Memory B cell (primary cell): ENCODE data around the gene MRAP.
"Not testable (repeated sequence)": the region's sequence is repeated elsewhere in the genome, so short reads cannot be mapped to it uniquely, and the experiment has no call there.

Source experiments
- ATAC-seq: fragments of 150-1000 bp; cut with Tn5 transposase; 2 replicates; pipeline ENCODE4 v1.10.0; 2021; ENCODE audit warnings: low read depth, mild to moderate bottlenecking, moderate library complexity
- DNase-seq, 2 donors: peaks; one replicate each; pipeline ENCODE4 v3.0.0; 2022; ENCODE audit warnings: low spot score in 2 of 2
- H3K27ac Mint-ChIP-seq: one replicate; pipeline ENCODE4 v1.8.0; 2022; ENCODE audit warnings: mild to moderate bottlenecking, moderate library complexity, mixed read lengths
- H3K27me3 Mint-ChIP-seq: one replicate; pipeline ENCODE4 v1.8.0; 2022; ENCODE audit warnings: mixed read lengths
- H3K36me3 Mint-ChIP-seq: one replicate; pipeline ENCODE4 v1.8.0; 2022; ENCODE audit warnings: mild to moderate bottlenecking, mixed read lengths
- H3K4me1 Mint-ChIP-seq: one replicate; pipeline ENCODE4 v1.8.0; 2022; ENCODE audit warnings: mixed read lengths
- H3K4me3 Mint-ChIP-seq: one replicate; pipeline ENCODE4 v1.8.0; 2022; ENCODE audit warnings: mild to moderate bottlenecking, moderate library complexity, mixed read lengths
- H3K9me3 Mint-ChIP-seq: one replicate; pipeline ENCODE4 v1.8.0; 2022; ENCODE audit warnings: mixed read lengths

MRAP gene

GRCh38 chr21:32307706-32308105 is 9.1 kb downstream of the MRAP start:
- ATAC-seq (no peak), DNase-seq (no peak)
- H3K9me3 Mint-ChIP-seq: no peaks in the 10 kb centered on the region
- H3K27ac Mint-ChIP-seq: no peak overlapping the region
- H3K27me3 Mint-ChIP-seq: no peaks in the 10 kb centered on the region
- H3K4me3 Mint-ChIP-seq: no peak overlapping the region
- H3K36me3 Mint-ChIP-seq: peaks cover 18% of the 10 kb centered on the region
- no peaks in the 10 kb centered on the region for H3K4me1 Mint-ChIP-seq

- no peak overlapping the region for H3K4me3 Mint-ChIP-seq
- no peaks in the 10 kb centered on the region for H3K9me3 Mint-ChIP-seq
- H3K4me1 Mint-ChIP-seq: no peaks in the 10 kb centered on the region
- H3K27ac Mint-ChIP-seq: no peak overlapping the region
- peaks cover 24% of the 10 kb centered on the region for H3K36me3 Mint-ChIP-seq
- H3K27me3 Mint-ChIP-seq: no peaks in the 10 kb centered on the region
- ATAC-seq (no peak), DNase-seq (no peak)
Observed at GRCh38 chr21:32308696-32309095, 10.0 kb downstream of the MRAP start.

GRCh38 chr21:32309906-32310460 is 11.3 kb downstream of the MRAP start:
- Mint-ChIP-seq H3K4me1 (no peaks in the 10 kb centered on the region), H3K36me3 (peaks cover 27% of the 10 kb centered on the region), H3K27me3 (no peaks in the 10 kb centered on the region), H3K27ac (no peak overlapping the region), H3K9me3 (no peaks in the 10 kb centered on the region), H3K4me3 (no peak overlapping the region)
- DNase-seq: no peak
- no peak for ATAC-seq

DNA sequence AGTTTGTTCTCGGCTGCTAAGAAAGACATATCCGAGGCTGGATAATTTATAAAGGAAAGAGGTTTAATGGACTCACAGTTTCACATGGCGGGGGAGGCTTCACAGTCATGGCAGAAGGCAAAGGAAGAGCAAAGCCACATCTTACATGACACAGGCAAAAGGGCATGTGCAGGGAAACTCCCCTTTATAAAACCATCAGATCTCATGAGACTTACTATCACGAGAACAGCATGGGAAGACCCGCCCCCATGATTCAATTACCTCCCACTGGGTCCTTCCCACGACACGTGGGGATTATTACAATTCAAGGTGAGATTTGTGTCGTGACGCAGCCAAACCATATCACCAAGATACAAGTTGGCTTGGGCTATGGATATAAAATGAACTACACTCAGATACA is 12.3 kb downstream of the MRAP start:
- H3K27ac Mint-ChIP-seq, H3K27me3 Mint-ChIP-seq, H3K4me1 Mint-ChIP-seq, H3K9me3 Mint-ChIP-seq, DNase-seq, ATAC-seq, H3K4me3 Mint-ChIP-seq: not testable (repeated sequence)
- peaks cover 26% of the 10 kb centered on the region for H3K36me3 Mint-ChIP-seq

DNA sequence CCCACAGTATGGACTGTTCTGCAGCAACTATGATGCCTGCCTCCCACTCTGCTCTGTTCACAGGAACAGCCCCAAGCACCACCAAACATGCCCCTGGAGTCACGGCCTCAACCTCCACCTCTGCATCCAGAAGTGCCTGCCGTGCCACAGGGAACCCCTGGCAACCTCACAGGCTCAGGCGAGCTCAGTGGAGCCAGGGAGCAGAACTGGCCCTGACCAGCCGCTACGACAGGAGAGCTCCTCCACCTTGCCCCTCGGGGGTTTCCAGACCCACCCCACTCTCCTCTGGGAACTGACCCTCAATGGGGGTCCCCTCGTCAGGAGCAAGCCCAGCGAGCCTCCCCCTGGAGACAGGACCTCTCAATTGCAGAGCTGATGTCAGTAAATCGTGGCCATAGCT is 13.0 kb downstream of the MRAP start:
- Mint-ChIP-seq H3K27me3 (no peaks in the 10 kb centered on the region), H3K4me1 (no peaks in the 10 kb centered on the region), H3K27ac (no peak overlapping the region), H3K36me3 (peaks cover 20% of the 10 kb centered on the region), H3K9me3 (no peaks in the 10 kb centered on the region), H3K4me3 (no peak overlapping the region)
- ATAC-seq (no peak), DNase-seq (no peak)

DNA sequence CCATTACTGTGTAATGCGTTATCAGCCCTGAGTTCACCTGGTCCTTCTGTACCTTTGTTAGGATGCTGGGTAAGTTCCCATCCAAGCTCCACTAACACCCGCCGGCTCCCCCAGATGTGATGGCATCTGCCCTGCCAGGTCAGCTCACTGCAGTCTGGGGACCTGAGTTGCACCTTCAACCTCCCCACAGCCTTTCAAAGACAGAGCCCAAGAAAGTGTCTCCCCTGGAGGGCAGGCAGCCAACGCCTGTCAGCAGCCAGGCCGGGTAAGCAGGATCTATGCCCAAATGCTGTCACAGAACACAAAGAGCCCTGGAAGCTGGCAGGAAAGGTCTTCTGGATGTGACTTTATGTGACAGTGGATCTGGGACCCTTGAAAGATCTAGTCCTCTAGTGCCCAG is 13.7 kb downstream of the MRAP start:
- Mint-ChIP-seq H3K4me1 (no peaks in the 10 kb centered on the region), H3K9me3 (no peaks in the 10 kb centered on the region), H3K27me3 (no peaks in the 10 kb centered on the region), H3K4me3 (no peak overlapping the region), H3K36me3 (peaks cover 18% of the 10 kb centered on the region), H3K27ac (no peak overlapping the region)
- ATAC-seq: no peak
- DNase-seq: no peak

- ATAC-seq (no peak), DNase-seq (no peak)
- no peak overlapping the region for H3K4me3 Mint-ChIP-seq
- no peaks in the 10 kb centered on the region for H3K9me3 Mint-ChIP-seq
- H3K27ac Mint-ChIP-seq: no peak overlapping the region
- no peaks in the 10 kb centered on the region for H3K27me3 Mint-ChIP-seq
- no peaks in the 10 kb centered on the region for H3K4me1 Mint-ChIP-seq
- H3K36me3 Mint-ChIP-seq: peaks cover 22% of the 10 kb centered on the region
Observed at GRCh38 chr21:32312976-32313375, 14.3 kb downstream of the MRAP start.

DNA sequence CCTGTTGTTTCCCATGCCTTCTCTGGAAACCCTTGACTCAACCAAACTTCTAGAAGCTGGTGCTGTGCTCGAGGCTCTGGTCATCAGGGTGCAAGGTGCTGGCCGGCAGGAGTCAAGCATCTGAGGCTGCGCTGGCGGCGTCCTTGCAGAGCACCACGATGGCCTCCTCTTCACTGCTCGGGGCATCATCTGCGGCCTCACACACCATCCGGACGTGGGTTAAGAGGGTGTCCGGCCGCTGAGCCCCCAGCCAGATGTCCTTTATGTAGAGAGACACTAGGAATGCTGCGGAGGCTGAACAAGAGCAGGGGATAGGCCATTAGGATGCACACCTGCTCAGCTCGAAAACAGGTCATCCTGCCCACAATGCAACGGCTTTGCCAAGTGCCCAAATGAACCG is 16.2 kb downstream of the MRAP start:
- H3K4me1 Mint-ChIP-seq: no peaks in the 10 kb centered on the region
- no peak overlapping the region for H3K27ac Mint-ChIP-seq
- H3K36me3 Mint-ChIP-seq: peaks cover 25% of the 10 kb centered on the region
- H3K27me3 Mint-ChIP-seq: no peaks in the 10 kb centered on the region
- ATAC-seq: no peak
- no peak for DNase-seq
- H3K4me3 Mint-ChIP-seq: no peak overlapping the region
- no peaks in the 10 kb centered on the region for H3K9me3 Mint-ChIP-seq

DNA sequence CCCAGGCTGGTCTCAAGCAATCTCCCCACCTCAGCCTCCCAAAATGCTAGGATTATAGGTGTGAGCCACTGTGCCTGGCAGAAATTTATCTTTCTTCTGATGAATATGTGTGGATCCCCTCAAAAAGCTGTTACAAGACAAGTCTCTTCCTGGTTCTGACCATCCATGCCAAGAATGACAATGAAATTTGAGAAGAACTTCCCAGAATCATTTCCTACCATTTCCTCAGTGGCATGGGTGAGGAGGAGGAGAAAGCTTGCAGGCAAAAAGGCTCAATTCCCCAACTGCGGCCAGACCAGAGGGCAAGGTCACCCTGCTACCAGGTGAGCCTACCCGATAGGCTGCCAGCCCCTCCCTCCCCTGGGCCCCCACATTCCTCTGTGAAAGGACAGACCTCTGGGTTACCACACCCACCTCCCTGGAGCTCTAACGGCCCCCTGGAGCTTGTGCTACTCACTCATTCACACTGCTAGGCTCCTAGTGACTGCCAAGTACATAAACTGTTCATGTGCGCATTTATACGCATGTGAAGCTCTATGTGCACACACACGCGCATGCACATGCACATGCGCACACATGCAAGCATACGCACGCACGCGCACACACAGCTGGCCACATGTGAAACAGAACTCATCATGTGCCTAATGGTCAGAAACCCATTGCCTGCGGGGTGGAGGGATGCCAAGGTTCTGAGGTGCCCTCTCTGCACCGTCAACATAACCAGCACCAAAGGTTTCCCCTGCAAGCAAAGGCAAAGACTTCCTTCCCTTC is 17.0 kb downstream of the MRAP start:
- ATAC-seq (no peak), DNase-seq (no peak)
- Mint-ChIP-seq H3K4me3 (no peak overlapping the region), H3K9me3 (no peaks in the 10 kb centered on the region), H3K27me3 (no peaks in the 10 kb centered on the region), H3K27ac (no peak overlapping the region), H3K4me1 (no peaks in the 10 kb centered on the region), H3K36me3 (peaks cover 25% of the 10 kb centered on the region)

GRCh38 chr21:32316361-32317215 is 17.9 kb downstream of the MRAP start:
- no peaks in the 10 kb centered on the region for H3K4me1 Mint-ChIP-seq
- no peaks in the 10 kb centered on the region for H3K9me3 Mint-ChIP-seq
- no peak overlapping the region for H3K27ac Mint-ChIP-seq
- DNase-seq: no peak
- H3K36me3 Mint-ChIP-seq: peaks cover 28% of the 10 kb centered on the region
- H3K4me3 Mint-ChIP-seq: no peak overlapping the region
- no peak for ATAC-seq
- H3K27me3 Mint-ChIP-seq: no peaks in the 10 kb centered on the region

GRCh38 chr21:32317726-32318125 is 19.1 kb downstream of the MRAP start:
- Mint-ChIP-seq H3K27ac (no peak overlapping the region), H3K36me3 (peaks cover 31% of the 10 kb centered on the region), H3K4me3 (no peak overlapping the region), H3K9me3 (no peaks in the 10 kb centered on the region), H3K27me3 (no peaks in the 10 kb centered on the region), H3K4me1 (no peaks in the 10 kb centered on the region)
- no peak for DNase-seq
- no peak for ATAC-seq

DNA sequence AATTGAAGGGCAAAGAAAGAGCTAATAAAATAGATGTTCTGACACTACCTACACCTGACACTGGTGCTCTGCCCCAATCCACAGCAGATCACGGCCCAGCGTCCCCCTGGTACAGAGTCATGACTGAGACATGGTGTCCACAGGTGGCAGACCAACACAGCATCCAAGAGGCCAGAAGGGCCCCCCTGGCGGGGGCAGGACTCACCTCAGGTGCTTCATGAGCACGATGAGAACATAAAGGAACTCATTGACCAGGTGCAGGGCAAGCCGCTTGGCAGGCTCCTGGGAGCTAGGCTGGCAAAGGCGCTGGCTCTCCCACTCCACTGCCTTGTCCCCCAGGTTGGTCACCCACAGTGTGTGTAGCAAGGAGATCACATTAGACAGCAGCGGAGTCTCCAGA is 20.4 kb downstream of the MRAP start:
- peaks cover 30% of the 10 kb centered on the region for H3K36me3 Mint-ChIP-seq

GRCh38 chr21:32320059-32320458 is 21.4 kb downstream of the MRAP start:
- Mint-ChIP-seq H3K4me3 (no peak overlapping the region), H3K9me3 (no peaks in the 10 kb centered on the region), H3K36me3 (peaks cover 36% of the 10 kb centered on the region)

More for the DNA sequence above, 20.4 kb downstream of the MRAP start:
- Mint-ChIP-seq H3K9me3 (no peaks in the 10 kb centered on the region), H3K4me3 (no peak overlapping the region), H3K27ac (no peak overlapping the region), H3K27me3 (no peaks in the 10 kb centered on the region), H3K4me1 (no peaks in the 10 kb centered on the region)
- DNase-seq: no peak
- ATAC-seq: no peak

DNA sequence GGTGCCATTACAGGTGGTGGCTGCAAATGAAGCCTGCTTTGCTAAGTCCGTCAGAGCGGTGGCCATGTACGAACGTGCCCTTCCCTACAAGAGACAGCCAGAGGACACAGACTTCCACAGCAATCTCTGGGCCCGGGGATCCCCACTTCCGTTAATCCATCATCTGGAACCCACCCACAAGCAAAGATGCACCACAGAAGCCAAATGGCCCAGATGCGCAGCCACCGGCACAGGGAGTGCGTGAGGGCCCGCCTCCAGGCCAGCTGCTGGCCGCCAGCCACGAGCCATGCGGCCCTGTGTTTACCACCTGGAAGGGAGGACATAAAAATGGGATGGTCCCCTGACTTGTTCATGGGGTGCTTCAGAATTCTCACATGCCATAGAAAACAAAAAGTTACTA is 22.1 kb downstream of the MRAP start:
- Mint-ChIP-seq H3K4me3 (no peak overlapping the region), H3K9me3 (no peaks in the 10 kb centered on the region), H3K27me3 (no peaks in the 10 kb centered on the region), H3K36me3 (peaks cover 40% of the 10 kb centered on the region), H3K27ac (no peak overlapping the region), H3K4me1 (no peaks in the 10 kb centered on the region)
- DNase-seq (no peak), ATAC-seq (no peak)

More at GRCh38 chr21:32320059-32320458, 21.4 kb downstream of the MRAP start:
- no peak for DNase-seq
- Mint-ChIP-seq H3K27me3 (no peaks in the 10 kb centered on the region), H3K4me1 (no peaks in the 10 kb centered on the region), H3K27ac (no peak overlapping the region)
- ATAC-seq: no peak
